Stimulated activated CD8-positive, alpha-beta memory T cell treated with anti-CD3 and anti-CD28 coated beads, Interleukin-12 subunit alpha, Interleukin-12 subunit beta, amount 100 ng/mL, for 24 hours (primary cell): Measurements from ENCODE around the gene PRR20B.
"Not testable (repeated sequence)": the region's sequence is repeated elsewhere in the genome, so short reads cannot be mapped to it uniquely, and the experiment has no call there.

Experiments used
- DNase-seq: peaks from one replicate; pipeline ENCODE4 v3.0.0-alpha.2; 2020; ENCODE audit errors: extremely low read depth

Gene PRR20B

GRCh38 chr13:57147188-57147587, at the start of gene PRR20B:
PRR20B (plus strand) TSS chr13:57147488; CDS start chr13:57147875, 387 bp downstream.
- not testable (repeated sequence) for DNase-seq

- no peak for DNase-seq
Measured at GRCh38 chr13:57114945-57115344, 32.3 kb upstream of the PRR20B start.

- no peak for DNase-seq
Measured at GRCh38 chr13:57123681-57124080, 23.6 kb upstream of the PRR20B start.

- no peak for DNase-seq
Measured at GRCh38 chr13:57128909-57129308, 18.4 kb upstream of the PRR20B start.

DNA sequence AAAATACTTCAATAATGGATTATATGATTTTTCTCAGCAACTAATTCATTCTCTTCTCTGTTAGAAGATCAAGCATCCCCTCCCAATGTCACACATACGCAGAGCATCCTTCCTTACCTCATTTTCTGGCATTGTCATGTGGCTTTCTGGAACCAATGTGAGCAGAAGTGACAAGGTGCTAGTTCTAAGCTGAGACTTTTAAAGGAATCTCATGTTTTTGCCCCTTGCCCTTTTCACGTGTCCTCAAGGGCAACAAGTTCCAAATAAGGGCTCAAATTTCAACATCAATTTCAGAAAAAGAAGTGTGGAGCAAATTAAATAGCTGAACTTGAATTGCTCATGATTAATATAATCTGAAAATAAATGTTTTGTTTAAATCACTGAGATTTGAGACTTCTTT, 11.2 kb upstream of the PRR20B start:
- DNase-seq: no peak

- DNase-seq: no peak
Measured at GRCh38 chr13:57137585-57137984, 9.7 kb upstream of the PRR20B start.

- DNase-seq: no peak
Measured at GRCh38 chr13:57138988-57139387, 8.3 kb upstream of the PRR20B start.

GRCh38 chr13:57139781-57140180, 7.5 kb upstream of the PRR20B start:
- DNase-seq: not testable (repeated sequence)

DNA sequence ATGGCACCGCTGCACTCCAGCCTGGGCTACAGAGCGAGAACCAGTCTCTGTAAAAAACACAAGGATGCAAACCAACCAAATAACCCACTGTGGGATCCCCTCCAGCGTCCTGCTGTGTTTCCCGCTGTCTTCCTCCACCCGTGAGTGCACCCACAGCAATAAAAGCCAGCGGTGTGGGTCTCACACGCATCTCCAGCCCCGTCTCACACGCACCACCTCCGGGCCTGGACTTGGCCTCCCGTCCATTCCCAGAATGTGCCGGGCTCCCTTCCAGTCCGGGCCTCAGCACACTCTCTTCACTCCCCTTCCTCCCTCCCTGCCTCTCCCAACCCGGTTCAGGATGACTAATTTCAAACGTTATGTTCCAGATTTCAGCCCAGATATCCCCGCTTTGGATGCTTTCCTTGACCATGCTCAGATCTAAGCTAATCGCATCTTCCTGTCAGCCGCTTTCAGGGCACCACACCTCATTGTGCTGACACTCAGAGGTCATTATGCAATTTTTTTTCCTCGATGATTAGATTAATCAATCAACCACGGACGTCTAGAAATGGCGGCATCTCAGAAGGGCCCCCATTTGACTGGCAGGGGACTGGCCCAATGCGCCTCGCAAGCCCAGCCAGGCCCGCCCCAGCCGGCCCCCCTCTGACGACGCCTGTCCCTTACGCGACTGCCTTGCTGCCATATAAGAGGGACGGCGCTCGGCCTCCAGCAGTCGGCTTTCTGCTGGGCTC, 6.9 kb upstream of the PRR20B start, which contains the start of gene PRR20A:
Gene PRR20A, plus strand, starts transcription at position 684 of the 734 bp plus-strand sequence. CDS start 387 bp downstream, outside the sequence.
- not testable (repeated sequence) for DNase-seq

DNA sequence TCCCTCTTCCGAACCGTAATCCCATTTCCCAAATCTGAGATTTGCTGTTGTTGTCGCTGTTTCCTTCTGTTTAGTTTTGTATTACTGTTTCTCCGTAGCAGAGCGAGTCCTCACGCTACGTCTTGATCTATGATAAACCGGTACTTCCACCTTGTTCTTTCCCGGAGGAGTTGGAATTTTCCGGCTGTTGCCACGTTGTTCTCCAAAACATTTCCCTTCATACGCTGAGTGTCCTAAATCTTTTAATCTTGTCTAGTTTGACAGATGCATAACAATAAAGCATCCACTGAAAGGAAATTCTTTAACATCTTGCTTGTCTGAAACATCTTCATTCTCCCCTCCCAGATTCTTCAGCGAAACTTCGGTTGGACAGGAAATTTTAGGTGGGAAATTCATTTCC, 818 bp downstream of the PRR20B start:
- DNase-seq: not testable (repeated sequence)

DNA sequence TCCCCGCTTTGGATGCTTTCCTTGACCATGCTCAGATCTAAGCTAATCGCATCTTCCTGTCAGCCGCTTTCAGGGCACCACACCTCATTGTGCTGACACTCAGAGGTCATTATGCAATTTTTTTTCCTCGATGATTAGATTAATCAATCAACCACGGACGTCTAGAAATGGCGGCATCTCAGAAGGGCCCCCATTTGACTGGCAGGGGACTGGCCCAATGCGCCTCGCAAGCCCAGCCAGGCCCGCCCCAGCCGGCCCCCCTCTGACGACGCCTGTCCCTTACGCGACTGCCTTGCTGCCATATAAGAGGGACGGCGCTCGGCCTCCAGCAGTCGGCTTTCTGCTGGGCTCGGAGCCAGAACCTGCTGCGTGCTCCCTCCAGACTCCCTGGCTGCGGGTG, 6.5 kb downstream of the PRR20B start, which contains the start of gene PRR20C:
Gene PRR20C, plus strand, starts transcription at position 301 of the 400 bp plus-strand sequence. CDS start 387 bp downstream, outside the sequence.
- DNase-seq: not testable (repeated sequence)

DNA sequence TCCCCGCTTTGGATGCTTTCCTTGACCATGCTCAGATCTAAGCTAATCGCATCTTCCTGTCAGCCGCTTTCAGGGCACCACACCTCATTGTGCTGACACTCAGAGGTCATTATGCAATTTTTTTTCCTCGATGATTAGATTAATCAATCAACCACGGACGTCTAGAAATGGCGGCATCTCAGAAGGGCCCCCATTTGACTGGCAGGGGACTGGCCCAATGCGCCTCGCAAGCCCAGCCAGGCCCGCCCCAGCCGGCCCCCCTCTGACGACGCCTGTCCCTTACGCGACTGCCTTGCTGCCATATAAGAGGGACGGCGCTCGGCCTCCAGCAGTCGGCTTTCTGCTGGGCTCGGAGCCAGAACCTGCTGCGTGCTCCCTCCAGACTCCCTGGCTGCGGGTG, 13.0 kb downstream of the PRR20B start, which contains the start of gene PRR20D:
Gene PRR20D, plus strand, starts transcription at position 301 of the 400 bp plus-strand sequence. CDS start 387 bp downstream, outside the sequence.
- not testable (repeated sequence) for DNase-seq

DNA sequence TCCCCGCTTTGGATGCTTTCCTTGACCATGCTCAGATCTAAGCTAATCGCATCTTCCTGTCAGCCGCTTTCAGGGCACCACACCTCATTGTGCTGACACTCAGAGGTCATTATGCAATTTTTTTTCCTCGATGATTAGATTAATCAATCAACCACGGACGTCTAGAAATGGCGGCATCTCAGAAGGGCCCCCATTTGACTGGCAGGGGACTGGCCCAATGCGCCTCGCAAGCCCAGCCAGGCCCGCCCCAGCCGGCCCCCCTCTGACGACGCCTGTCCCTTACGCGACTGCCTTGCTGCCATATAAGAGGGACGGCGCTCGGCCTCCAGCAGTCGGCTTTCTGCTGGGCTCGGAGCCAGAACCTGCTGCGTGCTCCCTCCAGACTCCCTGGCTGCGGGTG, 19.6 kb downstream of the PRR20B start, which contains the start of gene PRR20E:
Gene PRR20E, plus strand, starts transcription at position 301 of the 400 bp plus-strand sequence. CDS start 387 bp downstream, outside the sequence.
- DNase-seq: not testable (repeated sequence)

DNA sequence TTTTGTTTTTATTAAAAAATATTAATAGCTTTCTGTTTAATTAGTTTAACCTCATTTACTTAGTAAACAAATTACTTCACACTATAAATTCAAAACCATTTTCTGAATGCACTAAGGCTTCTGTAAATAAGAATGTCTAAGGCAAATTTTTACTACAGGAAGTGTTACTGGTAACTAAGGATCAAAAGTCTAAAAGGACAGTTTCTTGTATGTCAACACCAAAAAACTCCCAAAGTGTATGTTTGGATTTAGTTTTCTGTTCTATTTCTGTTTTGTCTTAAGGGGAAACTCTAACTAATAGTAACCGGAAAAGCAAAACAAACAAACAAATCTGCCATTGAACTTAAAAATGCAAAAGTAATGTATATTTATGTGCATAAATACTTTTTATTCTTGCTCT, 44.4 kb downstream of the PRR20B start:
- DNase-seq: no peak
